GM18507 (cell line): ENCODE measurements around the gene MBNL2.

ENCODE experiments used
- DNase-seq: peaks from one replicate; pipeline ENCODE4 v3.0.0; 2011; ENCODE audit warnings: low read depth; ENCODE audit not compliant: insufficient read length; ENCODE audit errors: extremely low spot score
- FAIRE-seq: peaks from 2 replicates; lab custom pipeline; 2011; peaks lifted over from hg19 to GRCh38; lab: Jason Lieb, UNC

Gene MBNL2

GRCh38 chr13:97285221-97285955, 63.3 kb downstream of the MBNL2 start:
- FAIRE-seq: no peak
- no peak for DNase-seq

- DNase-seq: no peak
- no peak for FAIRE-seq
Observed at GRCh38 chr13:97286317-97287046, 64.3 kb downstream of the MBNL2 start.

GRCh38 chr13:97287047-97287383, 64.9 kb downstream of the MBNL2 start:
- FAIRE-seq (no peak), DNase-seq (no peak)

GRCh38 chr13:97288486-97288900, 66.4 kb downstream of the MBNL2 start:
- FAIRE-seq (no peak), DNase-seq (no peak)

GRCh38 chr13:97289514-97290298, 67.6 kb downstream of the MBNL2 start:
- no peak for FAIRE-seq
- DNase-seq: no peak

GRCh38 chr13:97295283-97296182, 73.4 kb downstream of the MBNL2 start:
- FAIRE-seq (no peak), DNase-seq (no peak)

GRCh38 chr13:97296740-97297139, 74.6 kb downstream of the MBNL2 start:
- DNase-seq: no peak
- FAIRE-seq: no peak

GRCh38 chr13:97298816-97299215, 76.7 kb downstream of the MBNL2 start:
- no peak for DNase-seq
- no peak for FAIRE-seq

GRCh38 chr13:97300871-97301270, 78.7 kb downstream of the MBNL2 start:
- no peak for DNase-seq
- FAIRE-seq: no peak

GRCh38 chr13:97301382-97302095, 79.4 kb downstream of the MBNL2 start:
- FAIRE-seq: no peak
- no peak for DNase-seq

GRCh38 chr13:97302611-97303010, 80.5 kb downstream of the MBNL2 start:
- FAIRE-seq (no peak), DNase-seq (no peak)

- FAIRE-seq (no peak), DNase-seq (no peak)
Observed at GRCh38 chr13:97306106-97306505, 84.0 kb downstream of the MBNL2 start.

GRCh38 chr13:97306645-97307044, 84.5 kb downstream of the MBNL2 start:
- DNase-seq (no peak), FAIRE-seq (no peak)

- DNase-seq (no peak), FAIRE-seq (no peak)
Observed at GRCh38 chr13:97307118-97307881, 85.2 kb downstream of the MBNL2 start.

- no peak for FAIRE-seq
- no peak for DNase-seq
Observed at GRCh38 chr13:97307882-97308624, 85.9 kb downstream of the MBNL2 start.

GRCh38 chr13:97308735-97309429, 86.7 kb downstream of the MBNL2 start:
- FAIRE-seq: no peak
- no peak for DNase-seq

- DNase-seq (no peak), FAIRE-seq (no peak)
Observed at GRCh38 chr13:97310809-97311436, 88.8 kb downstream of the MBNL2 start.
